SW480 (cell line): Measurements from ENCODE around the gene SOX2.

Experiments
- DNase-seq: peaks from one replicate; pipeline ENCODE4 v3.0.0-alpha.2; 2016; ENCODE audit warnings: low spot score

Gene SOX2

DNA sequence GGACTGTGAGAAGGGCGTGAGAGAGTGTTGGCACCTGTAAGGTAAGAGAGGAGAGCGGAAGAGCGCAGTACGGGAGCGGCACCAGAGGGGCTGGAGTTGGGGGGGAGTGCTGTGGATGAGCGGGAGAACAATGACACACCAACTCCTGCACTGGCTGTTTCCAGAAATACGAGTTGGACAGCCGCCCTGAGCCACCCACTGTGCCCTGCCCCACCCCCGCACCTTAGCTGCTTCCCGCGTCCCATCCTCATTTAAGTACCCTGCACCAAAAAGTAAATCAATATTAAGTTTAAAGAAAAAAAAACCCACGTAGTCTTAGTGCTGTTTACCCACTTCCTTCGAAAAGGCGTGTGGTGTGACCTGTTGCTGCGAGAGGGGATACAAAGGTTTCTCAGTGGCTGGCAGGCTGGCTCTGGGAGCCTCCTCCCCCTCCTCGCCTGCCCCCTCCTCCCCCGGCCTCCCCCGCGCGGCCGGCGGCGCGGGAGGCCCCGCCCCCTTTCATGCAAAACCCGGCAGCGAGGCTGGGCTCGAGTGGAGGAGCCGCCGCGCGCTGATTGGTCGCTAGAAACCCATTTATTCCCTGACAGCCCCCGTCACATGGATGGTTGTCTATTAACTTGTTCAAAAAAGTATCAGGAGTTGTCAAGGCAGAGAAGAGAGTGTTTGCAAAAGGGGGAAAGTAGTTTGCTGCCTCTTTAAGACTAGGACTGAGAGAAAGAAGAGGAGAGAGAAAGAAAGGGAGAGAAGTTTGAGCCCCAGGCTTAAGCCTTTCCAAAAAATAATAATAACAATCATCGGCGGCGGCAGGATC is at the start of gene SOX2:
SOX2 (plus strand) TSS at position 601 of the 811 bp plus-strand sequence. CDS start 436 bp downstream, outside the sequence.
- DNase-seq, result peak; percentile 90

DNA sequence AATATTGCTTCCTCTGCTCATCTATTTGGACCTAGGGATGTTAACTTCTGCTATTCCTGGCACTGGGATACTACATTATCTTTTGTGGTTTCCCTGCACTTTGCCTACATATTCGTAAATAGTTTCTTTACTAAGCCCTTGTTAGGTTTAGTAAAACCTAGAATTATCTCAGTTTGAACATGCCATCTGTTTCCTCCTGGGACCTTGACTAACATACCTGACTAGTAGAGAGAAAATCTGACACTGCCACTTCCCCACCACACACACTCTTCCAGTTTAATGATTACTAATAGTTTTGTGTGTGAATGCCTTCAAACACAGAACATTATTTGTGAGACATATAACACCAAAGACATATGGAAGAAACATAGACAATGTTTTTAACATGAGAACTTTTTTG is 28.2 kb upstream of the SOX2 start:
- no peak for DNase-seq

- no peak for DNase-seq
Observed at GRCh38 chr3:181687190-181687589, 24.5 kb upstream of the SOX2 start.

DNA sequence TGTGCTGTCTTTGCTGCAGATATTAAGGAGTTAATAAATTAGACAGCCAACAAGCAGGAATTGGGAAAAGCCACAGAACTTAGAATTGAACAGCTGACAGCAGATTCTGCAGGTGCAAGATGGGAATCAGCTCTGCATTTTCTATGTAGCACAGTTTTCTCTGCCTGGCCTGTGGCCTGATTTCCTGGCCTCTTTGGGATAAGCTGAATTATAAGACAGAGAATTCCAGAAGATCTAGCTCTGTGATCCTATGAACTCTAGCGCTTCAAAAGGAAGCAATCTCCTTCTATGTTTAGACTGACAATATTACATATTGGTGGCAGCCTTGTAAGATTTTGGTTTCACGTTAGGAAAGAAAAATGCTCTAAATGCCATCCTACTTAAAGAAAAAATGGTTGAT is 24.0 kb upstream of the SOX2 start:
- no peak for DNase-seq

GRCh38 chr3:181689546-181689945 is 22.2 kb upstream of the SOX2 start:
- no peak for DNase-seq

GRCh38 chr3:181690769-181691168 is 21.0 kb upstream of the SOX2 start:
- DNase-seq, result no peak

- DNase-seq, result no peak
Observed at GRCh38 chr3:181691901-181692300, 19.8 kb upstream of the SOX2 start.

DNA sequence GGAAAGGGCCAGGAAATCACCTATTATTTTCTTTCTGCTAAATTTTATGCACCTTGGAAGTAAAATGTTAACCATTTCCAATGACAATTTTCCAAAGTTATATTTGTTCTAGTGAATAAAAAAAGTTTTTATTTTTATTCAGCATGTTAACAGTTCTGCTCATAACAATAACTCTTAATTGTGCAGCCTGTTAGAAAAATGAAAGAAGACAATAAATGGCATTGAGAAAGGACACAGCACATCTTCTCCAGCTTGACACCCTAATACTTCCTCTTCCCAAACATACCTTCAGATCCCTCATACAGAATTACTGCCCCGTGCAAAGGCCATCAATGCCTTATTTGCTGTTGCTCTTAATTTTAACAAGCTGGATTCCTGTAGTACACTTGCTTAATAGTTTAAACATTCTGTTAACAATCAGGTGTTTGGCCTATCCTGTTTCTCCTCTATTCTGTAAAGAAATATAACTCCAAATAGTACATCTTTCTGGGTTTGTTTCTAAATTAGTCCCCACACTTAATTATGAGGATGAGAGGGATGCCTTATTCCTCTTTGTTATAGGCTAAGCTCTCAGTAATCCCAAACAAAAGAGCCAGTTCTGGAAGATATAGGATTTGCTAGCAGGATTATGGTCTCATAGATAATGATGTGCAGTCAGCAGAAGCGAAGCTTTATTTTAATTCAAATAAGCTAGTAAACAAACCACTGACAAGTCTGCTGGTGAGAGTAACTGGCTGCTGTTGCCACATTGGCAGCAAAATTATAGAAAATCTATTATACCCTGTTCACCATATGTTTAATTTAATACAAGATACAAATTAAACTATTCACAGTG is 19.2 kb upstream of the SOX2 start:
- no peak for DNase-seq

GRCh38 chr3:181693280-181693679 is 18.4 kb upstream of the SOX2 start:
- DNase-seq, result no peak

DNA sequence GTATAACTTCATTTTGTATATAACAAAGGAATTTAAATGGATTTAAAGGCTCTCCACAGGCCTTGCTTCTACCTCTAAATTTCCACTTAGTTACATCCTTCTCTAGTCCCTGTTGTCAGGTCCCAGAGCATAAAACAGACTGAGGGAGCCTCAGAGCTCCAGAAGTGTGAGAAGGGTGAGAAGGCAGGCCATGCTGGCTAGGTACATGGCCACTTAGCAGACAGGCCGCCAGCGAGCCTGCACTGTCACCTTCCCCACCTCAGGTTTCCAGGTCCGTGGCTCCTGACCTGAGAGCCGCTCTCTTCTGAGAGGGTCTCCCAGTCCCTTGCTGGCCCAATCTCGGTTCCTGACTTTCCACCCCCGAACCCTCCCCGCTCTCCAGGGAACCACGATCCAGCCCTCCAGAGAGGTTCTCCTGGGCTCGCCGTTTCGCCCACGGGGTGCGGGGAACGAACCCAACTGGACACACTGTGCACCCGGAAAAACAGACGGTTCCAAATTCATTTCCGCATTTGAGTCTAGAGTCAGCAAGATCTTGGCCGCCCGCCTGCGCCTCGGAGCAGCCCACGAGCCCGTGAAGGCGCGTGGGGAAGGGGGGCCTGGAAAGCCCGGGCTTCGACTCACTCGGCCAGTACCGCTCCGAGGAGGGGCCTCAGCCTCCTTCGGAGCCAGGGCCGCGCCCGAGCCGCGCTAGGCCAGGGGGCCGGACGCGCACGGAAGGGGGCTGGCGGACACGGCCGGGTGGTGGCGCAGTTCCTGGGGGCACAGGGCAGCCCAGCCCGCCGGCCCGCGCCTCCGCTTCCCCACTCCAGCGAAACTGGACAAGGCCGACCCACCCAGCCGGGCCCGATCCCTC is 16.7 kb upstream of the SOX2 start:
- DNase-seq, result no peak

GRCh38 chr3:181695661-181696491 is 15.8 kb upstream of the SOX2 start:
- DNase-seq, result no peak

- no peak for DNase-seq
Observed at GRCh38 chr3:181696626-181697230, 15.0 kb upstream of the SOX2 start.

DNA sequence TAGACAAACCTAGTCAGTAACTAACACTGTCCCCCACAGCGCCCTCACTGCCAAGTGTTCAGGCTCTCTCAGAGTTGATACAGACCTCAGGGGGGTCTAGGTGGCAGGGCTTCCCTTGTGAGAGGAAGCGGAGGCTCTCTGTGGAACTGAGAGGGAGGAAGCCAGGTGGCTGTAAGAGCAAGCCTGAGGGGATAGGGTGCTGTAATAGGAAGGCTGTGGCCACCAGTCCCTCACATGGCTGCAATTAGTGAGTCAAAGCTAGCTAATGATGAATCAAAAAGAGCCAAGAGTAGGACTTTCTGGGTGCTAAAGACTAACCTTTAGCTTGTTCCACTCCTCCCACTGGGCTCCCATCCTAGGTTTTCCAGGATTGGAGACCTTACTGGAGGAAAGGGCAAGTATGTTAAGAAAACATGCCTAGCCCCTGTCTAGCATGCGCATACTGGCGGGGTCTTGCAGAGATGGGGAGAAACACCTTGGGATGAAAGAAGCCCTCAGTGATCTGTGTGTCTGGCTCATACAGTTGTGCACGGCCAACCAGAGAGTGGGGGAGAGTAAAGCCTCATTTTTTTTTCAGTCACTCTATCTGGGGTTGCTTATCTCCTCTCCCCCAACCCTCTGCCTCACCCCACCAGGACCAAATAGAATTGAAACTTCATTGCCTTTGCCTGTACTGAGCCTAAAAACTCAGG is 13.3 kb upstream of the SOX2 start:
- DNase-seq, result no peak

DNA sequence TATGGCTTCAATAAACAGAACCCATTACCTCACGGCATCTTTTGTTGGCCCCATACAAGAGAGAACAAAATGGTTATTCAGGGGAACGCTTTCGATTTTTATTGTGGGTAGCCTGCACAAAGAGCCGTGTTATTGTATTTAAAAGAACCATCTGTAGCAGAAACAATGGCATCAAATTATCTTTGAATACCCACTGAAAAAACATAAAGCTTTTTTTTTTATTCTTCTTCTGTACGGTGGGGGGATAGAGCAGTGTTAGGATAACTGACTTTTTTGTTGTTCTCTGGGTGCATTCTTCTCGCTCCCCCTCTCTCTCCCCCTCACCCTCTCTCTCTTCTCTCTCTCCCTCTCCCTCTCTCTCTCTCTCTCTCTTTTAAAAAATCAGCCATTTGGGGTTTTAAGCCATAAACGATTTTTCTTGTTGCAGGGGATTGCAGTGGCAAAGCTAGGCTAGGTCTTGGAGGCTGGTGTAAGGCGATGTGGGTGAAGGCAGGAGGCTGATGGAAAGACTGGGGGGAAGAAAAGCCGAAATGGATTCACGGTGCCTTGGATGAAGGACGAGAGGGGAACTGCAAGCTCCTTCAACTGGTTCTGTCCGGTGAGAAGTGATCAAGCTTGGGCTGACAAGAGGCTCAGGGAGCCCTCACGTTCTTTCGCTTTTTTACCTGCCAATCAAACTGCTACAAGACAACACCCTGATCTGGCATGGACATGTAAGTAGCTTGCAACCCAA is 12.4 kb upstream of the SOX2 start:
- no peak for DNase-seq

DNA sequence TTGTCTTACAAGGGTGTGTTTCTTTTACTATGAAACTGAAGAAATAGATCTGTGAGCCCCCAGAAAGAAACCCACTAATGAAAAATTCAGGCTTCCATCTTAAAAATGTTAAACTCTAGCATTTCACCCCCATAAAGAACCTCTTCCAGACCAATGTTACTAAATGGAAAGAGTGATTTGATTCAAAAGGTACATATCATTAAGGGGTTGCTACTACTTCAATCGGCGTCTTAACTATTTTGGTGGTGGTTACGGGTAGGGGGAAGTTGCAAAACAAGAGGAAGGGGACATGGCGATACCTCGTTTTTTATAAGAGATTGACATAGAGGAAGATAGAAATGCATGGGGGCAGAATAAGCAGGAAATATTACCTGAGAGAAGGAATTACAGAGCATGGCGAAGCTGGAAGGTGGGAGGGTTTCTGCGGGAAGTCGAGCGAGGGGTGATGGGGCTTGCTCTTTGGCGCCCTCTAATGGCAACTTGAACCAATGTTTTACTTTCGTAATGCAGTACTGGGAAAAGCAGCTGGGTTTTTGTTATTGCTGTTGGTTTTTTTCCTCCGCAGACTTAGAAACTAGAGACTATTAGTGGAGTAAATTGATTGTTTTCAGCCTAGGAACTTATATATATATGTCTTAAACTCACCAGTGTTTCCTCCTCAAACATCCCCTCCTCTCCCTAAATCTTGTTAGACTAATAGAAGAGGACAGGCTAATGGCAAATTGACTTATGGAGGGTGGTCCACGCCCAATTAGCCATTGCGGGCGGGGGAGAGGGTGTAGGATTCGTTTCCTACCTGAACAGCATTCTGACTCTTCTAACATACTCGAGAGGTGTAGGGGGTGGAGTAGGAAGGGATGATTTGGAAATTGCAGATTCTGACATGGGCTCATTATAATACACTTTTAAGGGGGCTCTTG is 11.3 kb upstream of the SOX2 start:
- DNase-seq, result peak; percentile 80

DNA sequence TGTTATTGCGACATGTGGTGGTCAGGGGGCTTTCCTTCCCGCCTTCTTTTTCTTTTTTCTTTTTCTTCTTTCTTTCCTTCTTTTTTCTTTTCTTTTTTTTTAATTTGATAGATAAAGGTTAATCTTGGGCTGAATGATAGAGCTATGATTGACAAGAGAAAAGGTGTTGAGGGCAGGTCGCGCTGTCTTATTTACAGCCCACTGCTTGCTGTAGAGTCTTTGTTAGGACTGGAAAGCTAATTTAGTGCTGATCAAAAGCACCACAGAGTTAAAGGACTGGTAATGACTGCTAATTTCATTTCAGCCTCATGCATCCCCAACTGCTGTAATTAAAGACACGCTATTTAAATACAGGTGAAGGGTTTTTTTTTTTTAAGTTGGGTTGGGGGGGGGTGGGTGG is 10.6 kb upstream of the SOX2 start:
- DNase-seq, result no peak

GRCh38 chr3:181703601-181704420 is 7.9 kb upstream of the SOX2 start:
- DNase-seq, result no peak
